HepG2 (cell line): Measurements from ENCODE around the gene KLF3. TPM values are rescaled to one million over a fixed set of nuclear protein-coding genes. Genes with fewer than 3 reads are reported as not detected.

Experiments
- ATAC-seq: fragments of 200-7000 bp; cut with Tn5 transposase; 3 replicates; pipeline ENCODE4 v1.9.1; 2020; ENCODE audit warnings: mild to moderate bottlenecking, moderate library complexity
- BruUV-seq: library from RNA; stranded (reverse); fragments of 400-500 nt; replicated peaks from 2 replicates; lab custom pipeline; 2021; lab: Mats Ljungman, UMichigan
- CTCF ChIA-PET: fragments of 300-600 bp; formaldehyde crosslinking; extraction: SDS; loops from one replicate; lab custom pipeline; 2021; ENCODE audit warnings: low total read pairs, inconsistent platforms, low intra/inter-chr PET ratio; lab: Yijun Ruan, JAX
- POLR2A ChIA-PET: fragments of 350-600 bp; sonication (Branson Sonifier 250); formaldehyde crosslinking; loops from one replicate; lab custom pipeline; 2020; ENCODE audit warnings: antibody characterized with exemption, inconsistent platforms; lab: Yijun Ruan, JAX
- DNase-seq: peaks from one replicate; pipeline ENCODE4 v3.0.0-alpha.2; 2015; ENCODE audit warnings: low spot score
- FAIRE-seq: peaks from 3 replicates; lab custom pipeline; 2011; peaks lifted over from hg19 to GRCh38; lab: Jason Lieb, UNC
- H2AFZ ChIP-seq: one replicate; pipeline ENCODE4 v1.6.1; 2011; ENCODE audit warnings: low read length, inconsistent platforms
- H3K27ac ChIP-seq: fragments of 300-600 bp; 3 replicates; pipeline ENCODE4 v1.8.0; 2011; ENCODE audit warnings: mixed run types, mild to moderate bottlenecking, mixed read lengths, low read length, inconsistent platforms; ENCODE audit not compliant: insufficient read depth; ENCODE audit errors: extremely low read length
- H3K27me3 ChIP-seq, 2 experiments: fragments of 200-600 bp in 1 of 2; 2 replicates in 1 of 2; 3 replicates in 1 of 2; pipeline versions ENCODE4 v1.6.0 to v1.8.0; 2011; ENCODE audit warnings: low read length in 2 of 2, mild to moderate bottlenecking in 2 of 2, moderate library complexity in 2 of 2, inconsistent platforms in 1 of 2; ENCODE audit not compliant: insufficient read depth in 2 of 2, control insufficient read depth in 1 of 2
- H3K36me3 ChIP-seq, 2 experiments: fragments of 200-600 bp in 1 of 2; replicated peaks in 1 of 2; 2 replicates in 1 of 2; 3 replicates in 1 of 2; pipeline versions ENCODE4 v1.5.1 to v1.8.0; 2011; ENCODE audit warnings: low read length in 2 of 2, inconsistent platforms in 1 of 2; ENCODE audit not compliant: insufficient read depth in 2 of 2, control insufficient read depth in 1 of 2
- H3K4me1 ChIP-seq: 2 replicates; pipeline ENCODE4 v1.5.1; 2012; ENCODE audit warnings: low read length, inconsistent platforms; ENCODE audit not compliant: insufficient read depth
- H3K4me2 ChIP-seq: 2 replicates; pipeline ENCODE4 v1.6.0; 2011; ENCODE audit warnings: low read depth, low read length, inconsistent platforms
- H3K4me3 ChIP-seq, 3 experiments: fragments of 200-600 bp in 1 of 3; sonication (generic), shearing (Covaris generic) in 1 of 3; replicated peaks in 1 of 3; 2 replicates each; pipeline ENCODE4 v1.5.1; 2011 to 2016; ENCODE audit warnings: low read length in 3 of 3, inconsistent platforms in 2 of 3, low read depth in 2 of 3, mild to moderate bottlenecking in 2 of 3, control low read depth in 1 of 3, mixed read lengths in 1 of 3; ENCODE audit not compliant: insufficient read depth in 1 of 3
- H3K79me2 ChIP-seq: one replicate; pipeline ENCODE4 v1.6.1; 2011; ENCODE audit warnings: low read length, inconsistent platforms; ENCODE audit not compliant: insufficient read depth
- H3K9ac ChIP-seq: 2 replicates; pipeline ENCODE4 v1.6.0; 2011; ENCODE audit warnings: mild to moderate bottlenecking, low read depth, low read length, inconsistent platforms; ENCODE audit not compliant: insufficient read depth
- H3K9me3 ChIP-seq: 2 replicates; pipeline ENCODE4 v1.5.1; 2012; ENCODE audit warnings: mild to moderate bottlenecking, low read length
- H4K20me1 ChIP-seq: 2 replicates; pipeline ENCODE4 v1.6.0; 2011; ENCODE audit warnings: inconsistent platforms, mild to moderate bottlenecking, low read length, moderate library complexity; ENCODE audit not compliant: insufficient read depth
- ERF ChIP-seq: IDR thresholded peaks from 2 replicates; pipeline ENCODE4 v1.6.1; 2018; ENCODE audit warnings: missing biosample characterization, missing genetic modification reagents
- FOXJ3 ChIP-seq: sonication (generic); formaldehyde crosslinking; IDR thresholded peaks from 2 replicates; pipeline ENCODE4 v1.4.0; 2020; ENCODE audit warnings: missing genetic modification reagents, mild to moderate bottlenecking, borderline replicate concordance
- MLLT10 ChIP-seq: sonication (generic); formaldehyde crosslinking; IDR thresholded peaks from 2 replicates; pipeline ENCODE4 v1.4.0; 2020; ENCODE audit warnings: missing genetic modification reagents
- PPARG ChIP-seq: conservative IDR thresholded peaks from 2 replicates; pipeline ENCODE4 v1.6.1; 2016; ENCODE audit warnings: missing biosample characterization, missing genetic modification reagents
- RBM22 ChIP-seq: fragments of 200-400 bp; formaldehyde crosslinking; optimal IDR thresholded peaks from 2 replicates; pipeline ENCODE3; 2017; ENCODE audit warnings: mild to moderate bottlenecking, low read length, moderate library complexity
- RFXANK ChIP-seq: IDR thresholded peaks from 2 replicates; pipeline ENCODE4 v1.6.1; 2016
- RXRA ChIP-seq: sonication (generic); formaldehyde crosslinking; IDR thresholded peaks from 2 replicates; pipeline ENCODE4 v1.5.1; 2020; ENCODE audit warnings: missing genetic modification reagents
- ZNF225 ChIP-seq: sonication (generic); formaldehyde crosslinking; IDR thresholded peaks from 2 replicates; pipeline ENCODE4 v1.4.0; 2020; ENCODE audit warnings: mild to moderate bottlenecking, missing genetic modification reagents
- WGBS: methylation state at CpG from one replicate; pipeline ENCODE4 v1.1.6; 2017; ENCODE audit warnings: low lambda C conversion rate; 5-methylcytosine and 5-hydroxymethylcytosine counted together
- in situ Hi-C: cut with HindIII; loops from 2 replicates; pipeline ENCODE4 v1.10.0; 2017; ENCODE audit warnings: low pct_unique_long_range_greater_than_20kb; ENCODE audit not compliant: extremely low pct_ligation_motif_present
- intact Hi-C: fragments of 100-400 bp; cut with micrococcal nuclease; formaldehyde crosslinking; loops from one replicate; pipeline ENCODE4 v1.10.0; 2022; ENCODE audit not compliant: unreplicated experiment
- polyA plus RNA-seq, 8 experiments: library from polyadenylated mRNA; depleted of rRNA in 3 of 8; stranded (reverse) in 7 of 8; unstranded in 1 of 8; fragments of >200 nt; fragmentation: Illumina TruSeq in 4 of 8; extraction: Trizol in 4 of 8; gene quantifications; 2 replicates each; pipeline versions ENCODE4 v1.2.1 to v1.2.3, GENCODE V29; 2011 to 2016; ENCODE audit warnings: low read depth in 4 of 8, missing spikeins in 1 of 8, mixed read lengths in 1 of 8; ENCODE audit not compliant: insufficient read depth in 1 of 8
- total RNA-seq, 5 experiments: library from RNA; depleted of rRNA; stranded (reverse); fragments of >200 nt; fragmentation: Illumina TruSeq; extraction: Trizol; gene quantifications; 2 replicates each; pipeline ENCODE4 v1.2.3, GENCODE V29; 2016; ENCODE audit warnings: low read depth in 1 of 5
- TF ChIP-seq, protein P1 (sequence below): IDR thresholded peaks from 2 replicates; pipeline ENCODE4 v1.4.0; 2020; ENCODE audit warnings: mild to moderate bottlenecking, missing genetic modification reagents

The KLF3 gene
- total and polyA plus RNA-seq, 2 of the 13 experiments (the other 11 are each of a cell fraction or from before 2014, with no cell fraction given), result 29.1 to 37.8 TPM

DNA sequence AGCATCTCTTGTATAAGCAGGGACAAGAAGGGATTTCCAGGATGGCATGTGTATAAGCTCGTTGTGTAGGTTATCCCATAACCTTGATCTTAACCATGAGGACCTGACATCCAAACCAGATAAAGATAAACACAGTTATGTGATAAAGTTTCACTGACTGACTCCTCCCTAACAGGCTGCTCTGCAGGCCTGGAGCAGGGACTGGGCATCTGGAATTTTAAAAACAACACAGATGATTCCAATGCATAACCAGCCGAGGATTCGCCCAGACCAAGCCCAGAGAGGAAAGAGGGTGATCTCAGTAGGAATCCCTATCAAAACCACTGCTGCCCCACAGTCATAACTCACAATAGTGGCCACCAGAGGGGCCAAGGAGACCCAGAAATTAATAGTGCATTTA lies 22.7 kb downstream of the KLF3 start (continued):
- no peak for TF ChIP-seq FOXJ3 (CRISPR knock-in tag)
- no peak for TF ChIP-seq RFXANK (CRISPR knock-in tag)
- no peak for TF ChIP-seq ERF (CRISPR knock-in tag)
- TF ChIP-seq RXRA (CRISPR knock-in tag), result no peak
- TF ChIP-seq PPARG (CRISPR knock-in tag), result no peak
- TF ChIP-seq MLLT10, result no peak
- no peak for TF ChIP-seq ZNF225 (CRISPR knock-in tag)
- TF ChIP-seq, all 625 proteins: peak for 0

- intact Hi-C loops (no loop called here), in situ Hi-C loops (no loop called here)
- CTCF ChIA-PET, result no interaction called here
- no peak overlapping the region for H3K9ac ChIP-seq
- H3K9me3 ChIP-seq, result no peaks in the 10 kb centered on the region
- BruUV-seq, result no TSS peak
- H4K20me1 ChIP-seq, result peaks cover 29% of the 10 kb centered on the region
- no peaks in the 10 kb centered on the region; the same call in 1 of the 2 replicates for H3K4me1 ChIP-seq
- peaks cover 36 to 84% of the 10 kb centered on the region in 2 experiments for H3K36me3 ChIP-seq
- no peaks in the 10 kb centered on the region for H3K27me3 ChIP-seq
- TF ChIP-seq RBM22, result peak; percentile 78
- TF ChIP-seq, protein P1, sequence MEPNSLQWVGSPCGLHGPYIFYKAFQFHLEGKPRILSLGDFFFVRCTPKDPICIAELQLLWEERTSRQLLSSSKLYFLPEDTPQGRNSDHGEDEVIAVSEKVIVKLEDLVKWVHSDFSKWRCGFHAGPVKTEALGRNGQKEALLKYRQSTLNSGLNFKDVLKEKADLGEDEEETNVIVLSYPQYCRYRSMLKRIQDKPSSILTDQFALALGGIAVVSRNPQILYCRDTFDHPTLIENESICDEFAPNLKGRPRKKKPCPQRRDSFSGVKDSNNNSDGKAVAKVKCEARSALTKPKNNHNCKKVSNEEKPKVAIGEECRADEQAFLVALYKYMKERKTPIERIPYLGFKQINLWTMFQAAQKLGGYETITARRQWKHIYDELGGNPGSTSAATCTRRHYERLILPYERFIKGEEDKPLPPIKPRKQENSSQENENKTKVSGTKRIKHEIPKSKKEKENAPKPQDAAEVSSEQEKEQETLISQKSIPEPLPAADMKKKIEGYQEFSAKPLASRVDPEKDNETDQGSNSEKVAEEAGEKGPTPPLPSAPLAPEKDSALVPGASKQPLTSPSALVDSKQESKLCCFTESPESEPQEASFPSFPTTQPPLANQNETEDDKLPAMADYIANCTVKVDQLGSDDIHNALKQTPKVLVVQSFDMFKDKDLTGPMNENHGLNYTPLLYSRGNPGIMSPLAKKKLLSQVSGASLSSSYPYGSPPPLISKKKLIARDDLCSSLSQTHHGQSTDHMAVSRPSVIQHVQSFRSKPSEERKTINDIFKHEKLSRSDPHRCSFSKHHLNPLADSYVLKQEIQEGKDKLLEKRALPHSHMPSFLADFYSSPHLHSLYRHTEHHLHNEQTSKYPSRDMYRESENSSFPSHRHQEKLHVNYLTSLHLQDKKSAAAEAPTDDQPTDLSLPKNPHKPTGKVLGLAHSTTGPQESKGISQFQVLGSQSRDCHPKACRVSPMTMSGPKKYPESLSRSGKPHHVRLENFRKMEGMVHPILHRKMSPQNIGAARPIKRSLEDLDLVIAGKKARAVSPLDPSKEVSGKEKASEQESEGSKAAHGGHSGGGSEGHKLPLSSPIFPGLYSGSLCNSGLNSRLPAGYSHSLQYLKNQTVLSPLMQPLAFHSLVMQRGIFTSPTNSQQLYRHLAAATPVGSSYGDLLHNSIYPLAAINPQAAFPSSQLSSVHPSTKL, result no peak
- DNase-seq (no peak), ATAC-seq (no peak), FAIRE-seq (no peak)
- WGBS, result 100% methylated on average over 2 of the region's 4 CpGs
- H3K79me2 ChIP-seq, result peaks cover 39% of the 10 kb centered on the region
- H3K4me2 ChIP-seq, result no peak overlapping the region
- POLR2A ChIA-PET, result no interaction called here
- H2AFZ ChIP-seq, result no peak overlapping the region
- no peak overlapping the region for H3K4me3 ChIP-seq
- no peak overlapping the region for H3K27ac ChIP-seq
Measured at GRCh38 chr4:38687571-38688011, 23.6 kb downstream of the KLF3 start.
